Measurements from ENCODE around the gene LMNTD1. TPM values are rescaled to one million over a fixed set of nuclear protein-coding genes. Genes with fewer than 3 reads are reported as not detected.
A peak's percentile ranks its signal among the peaks of the same experiment; 100 is the strongest.

Gene LMNTD1
- polyA plus RNA-seq, 1 of the 3 experiments (the other 2 are of a cell fraction): 0.20 TPM

- no peaks in the 10 kb centered on the region for H3K36me3 ChIP-seq (replicated peaks in 1 of 2; ENCODE audit: control insufficient read depth in 1 of 2, insufficient read depth in 2 of 2, low read length in 1 of 2)
- no peaks in the 10 kb centered on the region for H3K9me2 ChIP-seq
- POLR2A ChIA-PET: no interaction called here
- DNase-seq: no peak
- H4K20me1 ChIP-seq (ENCODE audit: insufficient read depth): no peaks in the 10 kb centered on the region
- H3K4me1 ChIP-seq (ENCODE audit: control insufficient read depth in 1 of 2, insufficient read depth in 2 of 2, low read depth in 1 of 2, low read length in 1 of 2): peaks cover 3 to 10% of the 10 kb centered on the region in 2 experiments; a peak in 3 of 4 replicates
- H3K4me3 ChIP-seq (ENCODE audit: low read depth in 2 of 2, low read length in 1 of 2): no peak overlapping the region
- TF ChIP-seq FOXM1 (IDR thresholded peaks at IDR 0.05; ENCODE audit: low read depth): no peak
- no peak for TF ChIP-seq NFIC (IDR thresholded peaks at IDR 0.05; ENCODE audit: borderline replicate concordance)
- TF ChIP-seq YY1 (IDR thresholded peaks at IDR 0.05; ENCODE audit: low read depth): no peak
- TF ChIP-seq ELF1 (IDR thresholded peaks at IDR 0.05): no peak
- TF ChIP-seq, protein P1, sequence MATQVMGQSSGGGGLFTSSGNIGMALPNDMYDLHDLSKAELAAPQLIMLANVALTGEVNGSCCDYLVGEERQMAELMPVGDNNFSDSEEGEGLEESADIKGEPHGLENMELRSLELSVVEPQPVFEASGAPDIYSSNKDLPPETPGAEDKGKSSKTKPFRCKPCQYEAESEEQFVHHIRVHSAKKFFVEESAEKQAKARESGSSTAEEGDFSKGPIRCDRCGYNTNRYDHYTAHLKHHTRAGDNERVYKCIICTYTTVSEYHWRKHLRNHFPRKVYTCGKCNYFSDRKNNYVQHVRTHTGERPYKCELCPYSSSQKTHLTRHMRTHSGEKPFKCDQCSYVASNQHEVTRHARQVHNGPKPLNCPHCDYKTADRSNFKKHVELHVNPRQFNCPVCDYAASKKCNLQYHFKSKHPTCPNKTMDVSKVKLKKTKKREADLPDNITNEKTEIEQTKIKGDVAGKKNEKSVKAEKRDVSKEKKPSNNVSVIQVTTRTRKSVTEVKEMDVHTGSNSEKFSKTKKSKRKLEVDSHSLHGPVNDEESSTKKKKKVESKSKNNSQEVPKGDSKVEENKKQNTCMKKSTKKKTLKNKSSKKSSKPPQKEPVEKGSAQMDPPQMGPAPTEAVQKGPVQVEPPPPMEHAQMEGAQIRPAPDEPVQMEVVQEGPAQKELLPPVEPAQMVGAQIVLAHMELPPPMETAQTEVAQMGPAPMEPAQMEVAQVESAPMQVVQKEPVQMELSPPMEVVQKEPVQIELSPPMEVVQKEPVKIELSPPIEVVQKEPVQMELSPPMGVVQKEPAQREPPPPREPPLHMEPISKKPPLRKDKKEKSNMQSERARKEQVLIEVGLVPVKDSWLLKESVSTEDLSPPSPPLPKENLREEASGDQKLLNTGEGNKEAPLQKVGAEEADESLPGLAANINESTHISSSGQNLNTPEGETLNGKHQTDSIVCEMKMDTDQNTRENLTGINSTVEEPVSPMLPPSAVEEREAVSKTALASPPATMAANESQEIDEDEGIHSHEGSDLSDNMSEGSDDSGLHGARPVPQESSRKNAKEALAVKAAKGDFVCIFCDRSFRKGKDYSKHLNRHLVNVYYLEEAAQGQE (IDR thresholded peaks at IDR 0.05; ENCODE audit: low read depth, low read length): no peak
- TF ChIP-seq RAD21 (IDR thresholded peaks at IDR 0.05; ENCODE audit: low read length): no peak
- TF ChIP-seq CHD2 (IDR thresholded peaks at IDR 0.05; ENCODE audit: low read length, partially characterized antibody): no peak
- no peak for TF ChIP-seq EP300 (IDR thresholded peaks at IDR 0.05; ENCODE audit: borderline replicate concordance in 1 of 2, low read depth in 1 of 2, low read length in 1 of 2)
- H3K9me3 ChIP-seq: 0 out of 2 replicates have a peak, but pooled peaks cover 11% of the 10 kb centered on the region
- no peaks in the 10 kb centered on the region for H3K27me3 ChIP-seq (ENCODE audit: insufficient read depth)
- H2AFZ ChIP-seq (ENCODE audit: low read depth): no peak overlapping the region
- 79% methylated on average over 3 of the region's 3 CpGs for WGBS (ENCODE audit: low lambda C conversion rate)
- H3K27ac ChIP-seq (ENCODE audit: low read depth in 2 of 2, low read length in 1 of 2): no peak overlapping the region
- H3K79me2 ChIP-seq (ENCODE audit: insufficient read depth): no peaks in the 10 kb centered on the region
- H3K4me2 ChIP-seq: no peak overlapping the region
- no peak overlapping the region for H3K9ac ChIP-seq
- CTCF ChIA-PET: interaction anchor here (1.3 to 1.4 kb wide), 2 partner anchors 9 to 66 kb away, joined by 3 to 4 read pairs; no protein-coding TSS in a partner anchor
- H3F3A ChIP-seq (replicated peaks; ENCODE audit: insufficient read depth): no peaks in the 10 kb centered on the region
Measured at GRCh38 chr12:25502118-25502517, 51.0 kb downstream of the LMNTD1 start.

DNA sequence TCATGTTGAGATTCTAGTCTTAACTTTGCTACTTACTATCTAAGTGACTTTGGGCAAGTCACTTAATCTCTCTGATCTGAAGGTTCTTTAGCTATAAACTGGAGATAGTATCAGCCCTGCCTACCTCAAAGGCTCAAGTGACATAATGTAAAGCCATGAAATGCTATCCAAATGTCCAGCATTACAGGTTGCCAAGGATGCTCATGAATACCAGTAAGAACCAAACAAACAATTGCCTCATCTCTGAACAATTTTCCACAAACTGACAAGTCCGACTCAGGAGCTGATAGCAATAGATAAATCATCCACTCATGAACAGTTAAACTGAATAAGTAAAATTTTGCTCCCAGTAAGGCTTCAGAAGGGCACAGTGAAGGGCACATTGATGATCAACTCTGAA lies 51.5 kb downstream of the LMNTD1 start:
- WGBS (ENCODE audit: low lambda C conversion rate): 33% methylated on average over 1 of the region's 1 CpG
- Histone ChIP-seq H3F3A (replicated peaks; ENCODE audit: insufficient read depth) (peaks cover 2% of the 10 kb centered on the region), H3K9me3 (0 out of 2 replicates have a peak, but pooled peaks cover 11% of the 10 kb centered on the region), H3K9me2 (no peaks in the 10 kb centered on the region), H4K20me1 (ENCODE audit: insufficient read depth) (no peaks in the 10 kb centered on the region), H3K4me2 (no peak overlapping the region), H3K27me3 (ENCODE audit: insufficient read depth) (no peaks in the 10 kb centered on the region), H3K79me2 (ENCODE audit: insufficient read depth) (no peaks in the 10 kb centered on the region), H3K9ac (no peak overlapping the region), H3K4me1 (ENCODE audit: control insufficient read depth in 1 of 2, insufficient read depth in 2 of 2, low read depth in 1 of 2, low read length in 1 of 2) (peaks cover 3 to 10% of the 10 kb centered on the region in 2 experiments; a peak in 3 of 4 replicates), H3K27ac (ENCODE audit: low read depth in 2 of 2, low read length in 1 of 2) (no peak overlapping the region), H3K4me3 (ENCODE audit: low read depth in 2 of 2, low read length in 1 of 2) (no peak overlapping the region), H2AFZ (ENCODE audit: low read depth) (no peak overlapping the region), H3K36me3 (replicated peaks in 1 of 2; ENCODE audit: control insufficient read depth in 1 of 2, insufficient read depth in 2 of 2, low read length in 1 of 2) (no peaks in the 10 kb centered on the region)
- no peak for DNase-seq
- ChIA-PET CTCF (interaction anchor here (0.7 to 1.4 kb wide), 3 partner anchors 9 to 260 kb away, joined by 3 to 4 read pairs (median 3); no protein-coding TSS in a partner anchor), POLR2A (no interaction called here)
- no peak for TF ChIP-seq NRF1 (IDR thresholded peaks at IDR 0.05; ENCODE audit: low read depth, low read length)
- TF ChIP-seq, protein P2, sequence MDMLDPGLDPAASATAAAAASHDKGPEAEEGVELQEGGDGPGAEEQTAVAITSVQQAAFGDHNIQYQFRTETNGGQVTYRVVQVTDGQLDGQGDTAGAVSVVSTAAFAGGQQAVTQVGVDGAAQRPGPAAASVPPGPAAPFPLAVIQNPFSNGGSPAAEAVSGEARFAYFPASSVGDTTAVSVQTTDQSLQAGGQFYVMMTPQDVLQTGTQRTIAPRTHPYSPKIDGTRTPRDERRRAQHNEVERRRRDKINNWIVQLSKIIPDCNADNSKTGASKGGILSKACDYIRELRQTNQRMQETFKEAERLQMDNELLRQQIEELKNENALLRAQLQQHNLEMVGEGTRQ (IDR thresholded peaks at IDR 0.05; ENCODE audit: borderline replicate concordance, low read depth, low read length): no peak
- no peak for TF ChIP-seq MEF2A (IDR thresholded peaks at IDR 0.05; ENCODE audit: borderline replicate concordance, low read depth)
- no peak for TF ChIP-seq EZH2phosphoT487 (IDR thresholded peaks at IDR 0.05; ENCODE audit: borderline replicate concordance, low read depth)
- TF ChIP-seq, protein P1 (IDR thresholded peaks at IDR 0.05; ENCODE audit: low read depth, low read length): no peak
- no peak for TF ChIP-seq TEAD4 (IDR thresholded peaks at IDR 0.05; ENCODE audit: borderline replicate concordance, insufficient read depth)
- TF ChIP-seq, protein P3, sequence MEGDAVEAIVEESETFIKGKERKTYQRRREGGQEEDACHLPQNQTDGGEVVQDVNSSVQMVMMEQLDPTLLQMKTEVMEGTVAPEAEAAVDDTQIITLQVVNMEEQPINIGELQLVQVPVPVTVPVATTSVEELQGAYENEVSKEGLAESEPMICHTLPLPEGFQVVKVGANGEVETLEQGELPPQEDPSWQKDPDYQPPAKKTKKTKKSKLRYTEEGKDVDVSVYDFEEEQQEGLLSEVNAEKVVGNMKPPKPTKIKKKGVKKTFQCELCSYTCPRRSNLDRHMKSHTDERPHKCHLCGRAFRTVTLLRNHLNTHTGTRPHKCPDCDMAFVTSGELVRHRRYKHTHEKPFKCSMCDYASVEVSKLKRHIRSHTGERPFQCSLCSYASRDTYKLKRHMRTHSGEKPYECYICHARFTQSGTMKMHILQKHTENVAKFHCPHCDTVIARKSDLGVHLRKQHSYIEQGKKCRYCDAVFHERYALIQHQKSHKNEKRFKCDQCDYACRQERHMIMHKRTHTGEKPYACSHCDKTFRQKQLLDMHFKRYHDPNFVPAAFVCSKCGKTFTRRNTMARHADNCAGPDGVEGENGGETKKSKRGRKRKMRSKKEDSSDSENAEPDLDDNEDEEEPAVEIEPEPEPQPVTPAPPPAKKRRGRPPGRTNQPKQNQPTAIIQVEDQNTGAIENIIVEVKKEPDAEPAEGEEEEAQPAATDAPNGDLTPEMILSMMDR (IDR thresholded peaks at IDR 0.05): no peak
- no peak for TF ChIP-seq MXI1 (IDR thresholded peaks at IDR 0.05; ENCODE audit: low read depth, low read length)
- no peak for TF ChIP-seq YY1 (IDR thresholded peaks at IDR 0.05; ENCODE audit: low read depth)
- TF ChIP-seq PBX3 (IDR thresholded peaks at IDR 0.05): peak; percentile 54; the same call in 1 of the 2 replicates
